CD8-positive, alpha-beta memory T cell (primary cell): ENCODE results near the gene ZNF385B. TPM values are rescaled to one million over a fixed set of nuclear protein-coding genes. Genes with fewer than 3 reads are reported as not detected.
"Not testable (repeated sequence)": the region's sequence is repeated elsewhere in the genome, so short reads cannot be mapped to it uniquely, and the experiment has no call there.

Source experiments
- CTCF ChIA-PET: fragments of 350-600 bp; sonication (Branson Sonifier 250); formaldehyde crosslinking; loops from one replicate; lab custom pipeline; 2021; ENCODE audit warnings: antibody characterized with exemption; lab: Charles Lee
- POLR2A ChIA-PET: fragments of 350-600 bp; sonication (Branson Sonifier 250); formaldehyde crosslinking; loops from one replicate; lab custom pipeline; 2021; ENCODE audit warnings: antibody characterized with exemption; lab: Charles Lee
- DNase-seq, 5 donors: peaks; one replicate each; pipeline versions ENCODE4 v3.0.0 to v3.0.0-alpha.2; 2020 to 2022; ENCODE audit warnings: mixed read lengths in 1 of 5
- H3K27ac ChIP-seq: one replicate; pipeline ENCODE4 v1.7.0; 2013; ENCODE audit warnings: low read depth, mild to moderate bottlenecking, low read length, moderate library complexity
- H3K27me3 ChIP-seq: 2 replicates; pipeline ENCODE4 v1.7.0; 2013; ENCODE audit warnings: low read length, mild to moderate bottlenecking; ENCODE audit not compliant: insufficient read depth, poor library complexity, severe bottlenecking
- H3K36me3 ChIP-seq: 2 replicates; pipeline ENCODE4 v1.7.0; 2013; ENCODE audit warnings: mild to moderate bottlenecking, low read length, moderate library complexity; ENCODE audit not compliant: insufficient read depth
- H3K4me1 ChIP-seq: 2 replicates; pipeline ENCODE4 v1.7.0; 2013; ENCODE audit warnings: mild to moderate bottlenecking, low read length, moderate library complexity; ENCODE audit not compliant: insufficient read depth
- H3K4me3 ChIP-seq: 2 replicates; pipeline ENCODE4 v1.7.0; 2013; ENCODE audit warnings: mild to moderate bottlenecking, low read length
- H3K9me3 ChIP-seq: 2 replicates; pipeline ENCODE4 v1.7.0; 2013; ENCODE audit warnings: mild to moderate bottlenecking, low read length
- H3K27ac Mint-ChIP-seq, 8 donors: one replicate each; pipeline ENCODE4 v1.8.0; 2020 to 2021; ENCODE audit warnings: mixed read lengths in 8 of 8, mild to moderate bottlenecking in 6 of 8, inconsistent platforms in 3 of 8, moderate library complexity in 3 of 8
- H3K27me3 Mint-ChIP-seq, 2 donors: one replicate each; pipeline ENCODE4 v1.8.0; 2020 to 2021; ENCODE audit warnings: mixed read lengths in 2 of 2, mild to moderate bottlenecking in 1 of 2, moderate library complexity in 1 of 2
- H3K36me3 Mint-ChIP-seq, 3 donors: one replicate each; pipeline ENCODE4 v1.8.0; 2020 to 2021; ENCODE audit warnings: mixed read lengths in 3 of 3, inconsistent platforms in 1 of 3, mild to moderate bottlenecking in 1 of 3
- H3K4me1 Mint-ChIP-seq, 3 donors: one replicate each; pipeline ENCODE4 v1.8.0; 2020 to 2021; ENCODE audit warnings: mixed read lengths in 3 of 3, inconsistent platforms in 1 of 3, mild to moderate bottlenecking in 1 of 3
- H3K4me3 Mint-ChIP-seq, 7 donors: one replicate each; pipeline ENCODE4 v1.8.0; 2020 to 2021; ENCODE audit warnings: mixed read lengths in 7 of 7, mild to moderate bottlenecking in 6 of 7, moderate library complexity in 4 of 7, inconsistent platforms in 2 of 7
- H3K9me3 Mint-ChIP-seq, 5 donors: one replicate each; pipeline ENCODE4 v1.8.0; 2020 to 2022; ENCODE audit warnings: mixed read lengths in 5 of 5, mild to moderate bottlenecking in 3 of 5, moderate library complexity in 2 of 5, inconsistent platforms in 1 of 5
- polyA plus RNA-seq: library from polyadenylated mRNA; unstranded; fragments of 300-500 nt; fragmentation: Illumina TruSeq; gene quantifications from one replicate; pipeline ENCODE4 v1.2.3, GENCODE V29; 2021
- total RNA-seq, 2 experiments: library from RNA; stranded (reverse); gene quantifications; one replicate each; pipeline ENCODE4 v1.2.3, GENCODE V29; 2021

Gene ZNF385B
- total and polyA plus RNA-seq, 3 experiments from 2014 or later = not detected

GRCh38 chr2:179642462-179642861 lies 218.9 kb downstream of the ZNF385B start:
- no peak overlapping the region for H3K27ac Mint-ChIP-seq
- no peak overlapping the region for H3K4me3 Mint-ChIP-seq
- H3K9me3 ChIP-seq = no peaks in the 10 kb centered on the region
- no peaks in the 10 kb centered on the region for H3K4me1 ChIP-seq
- no peaks in the 10 kb centered on the region for H3K27me3 ChIP-seq
- H3K27ac ChIP-seq = no peak overlapping the region
- H3K36me3 ChIP-seq = no peaks in the 10 kb centered on the region
- ChIA-PET CTCF (no interaction called here), POLR2A (no interaction called here)
- no peaks in the 10 kb centered on the region for H3K4me1 Mint-ChIP-seq
- peaks cover 0 to 3% (median 0%) of the 10 kb centered on the region in 5 donors for H3K9me3 Mint-ChIP-seq
- no peak overlapping the region for H3K4me3 ChIP-seq
- DNase-seq = no peak
- peaks cover 2 to 6% of the 10 kb centered on the region in 2 donors for H3K27me3 Mint-ChIP-seq
- no peaks in the 10 kb centered on the region for H3K36me3 Mint-ChIP-seq

GRCh38 chr2:179636995-179637394 lies 224.4 kb downstream of the ZNF385B start:
- Histone ChIP-seq H3K27ac (no peak overlapping the region), H3K27me3 (no peaks in the 10 kb centered on the region), H3K4me3 (no peak overlapping the region), H3K36me3 (no peaks in the 10 kb centered on the region), H3K4me1 (no peaks in the 10 kb centered on the region), H3K9me3 (no peaks in the 10 kb centered on the region)
- no peak overlapping the region for H3K4me3 Mint-ChIP-seq
- no peaks in the 10 kb centered on the region for H3K27me3 Mint-ChIP-seq
- no peak for DNase-seq
- no peak overlapping the region for H3K27ac Mint-ChIP-seq
- H3K9me3 Mint-ChIP-seq = peaks cover 0 to 6% (median 2%) of the 10 kb centered on the region in 5 donors
- ChIA-PET CTCF (no interaction called here), POLR2A (no interaction called here)
- H3K4me1 Mint-ChIP-seq = no peaks in the 10 kb centered on the region
- no peaks in the 10 kb centered on the region for H3K36me3 Mint-ChIP-seq

GRCh38 chr2:179636100-179636980 lies 225.1 kb downstream of the ZNF385B start:
- H3K4me3 ChIP-seq = no peak overlapping the region
- no peaks in the 10 kb centered on the region for H3K27me3 Mint-ChIP-seq
- no peaks in the 10 kb centered on the region for H3K4me1 ChIP-seq
- CTCF ChIA-PET = no interaction called here
- no peak overlapping the region for H3K27ac ChIP-seq
- POLR2A ChIA-PET = no interaction called here
- H3K27me3 ChIP-seq = no peaks in the 10 kb centered on the region
- H3K9me3 ChIP-seq = no peaks in the 10 kb centered on the region
- H3K4me1 Mint-ChIP-seq = no peaks in the 10 kb centered on the region
- H3K27ac Mint-ChIP-seq = no peak overlapping the region
- H3K9me3 Mint-ChIP-seq = peaks cover 0 to 9% (median 2%) of the 10 kb centered on the region in 5 donors
- H3K36me3 ChIP-seq = no peaks in the 10 kb centered on the region
- no peak for DNase-seq
- no peak overlapping the region for H3K4me3 Mint-ChIP-seq
- no peaks in the 10 kb centered on the region for H3K36me3 Mint-ChIP-seq

- H3K36me3 ChIP-seq, H3K9me3 ChIP-seq, H3K4me1 ChIP-seq, H3K27me3 ChIP-seq, CTCF ChIA-PET, H3K27ac Mint-ChIP-seq, H3K27ac ChIP-seq, H3K4me1 Mint-ChIP-seq, DNase-seq, POLR2A ChIA-PET, H3K4me3 ChIP-seq, H3K36me3 Mint-ChIP-seq, H3K4me3 Mint-ChIP-seq, H3K27me3 Mint-ChIP-seq: not testable (repeated sequence)
- H3K9me3 Mint-ChIP-seq = peaks cover 0 to 15% (median 5%) of the 10 kb centered on the region in 5 donors
Measured at GRCh38 chr2:179631769-179632385, 229.5 kb downstream of the ZNF385B start.

- H3K4me1 ChIP-seq, H3K4me3 Mint-ChIP-seq, H3K27ac ChIP-seq, H3K27me3 ChIP-seq, H3K9me3 ChIP-seq, CTCF ChIA-PET, H3K36me3 Mint-ChIP-seq, H3K27me3 Mint-ChIP-seq, H3K4me1 Mint-ChIP-seq, H3K27ac Mint-ChIP-seq, H3K4me3 ChIP-seq, H3K36me3 ChIP-seq, DNase-seq, POLR2A ChIA-PET: not testable (repeated sequence)
- H3K9me3 Mint-ChIP-seq = peaks cover 0 to 13% (median 5%) of the 10 kb centered on the region in 5 donors
Measured at GRCh38 chr2:179629776-179630175, 231.6 kb downstream of the ZNF385B start.

- Histone ChIP-seq H3K4me3 (no peak overlapping the region), H3K9me3 (no peaks in the 10 kb centered on the region), H3K27ac (no peak overlapping the region), H3K4me1 (no peaks in the 10 kb centered on the region), H3K27me3 (no peaks in the 10 kb centered on the region), H3K36me3 (no peaks in the 10 kb centered on the region)
- peaks cover 0 to 9% (median 0%) of the 10 kb centered on the region in 5 donors for H3K9me3 Mint-ChIP-seq
- no peaks in the 10 kb centered on the region for H3K4me1 Mint-ChIP-seq
- DNase-seq = no peak
- no peak overlapping the region for H3K4me3 Mint-ChIP-seq
- H3K27me3 Mint-ChIP-seq = peaks cover 0 to 1% of the 10 kb centered on the region in 2 donors
- ChIA-PET POLR2A (no interaction called here), CTCF (no interaction called here)
- H3K36me3 Mint-ChIP-seq = no peaks in the 10 kb centered on the region
- no peak overlapping the region for H3K27ac Mint-ChIP-seq
Measured at GRCh38 chr2:179626261-179626660, 235.2 kb downstream of the ZNF385B start.

GRCh38 chr2:179622635-179623300 lies 238.6 kb downstream of the ZNF385B start:
- no peaks in the 10 kb centered on the region for H3K27me3 ChIP-seq
- no peaks in the 10 kb centered on the region for H3K36me3 ChIP-seq
- no peaks in the 10 kb centered on the region for H3K36me3 Mint-ChIP-seq
- POLR2A ChIA-PET = no interaction called here
- peaks cover 0 to 2% (median 0%) of the 10 kb centered on the region in 5 donors for H3K9me3 Mint-ChIP-seq
- CTCF ChIA-PET = no interaction called here
- H3K27ac ChIP-seq = no peak overlapping the region
- H3K4me1 ChIP-seq = no peaks in the 10 kb centered on the region
- peaks cover 0 to 3% of the 10 kb centered on the region in 2 donors for H3K27me3 Mint-ChIP-seq
- H3K4me3 Mint-ChIP-seq = no peak overlapping the region
- DNase-seq = no peak
- no peaks in the 10 kb centered on the region for H3K4me1 Mint-ChIP-seq
- H3K4me3 ChIP-seq = no peak overlapping the region
- H3K27ac Mint-ChIP-seq = no peak overlapping the region
- H3K9me3 ChIP-seq = no peaks in the 10 kb centered on the region

GRCh38 chr2:179622112-179622511 lies 239.3 kb downstream of the ZNF385B start:
- no peaks in the 10 kb centered on the region for H3K36me3 ChIP-seq
- H3K4me1 ChIP-seq = no peaks in the 10 kb centered on the region
- Mint-ChIP-seq H3K27me3 (peaks cover 0 to 3% of the 10 kb centered on the region in 2 donors), H3K27ac (no peak overlapping the region), H3K36me3 (no peaks in the 10 kb centered on the region), H3K4me3 (no peak overlapping the region), H3K4me1 (no peaks in the 10 kb centered on the region), H3K9me3 (peaks cover 0 to 2% (median 0%) of the 10 kb centered on the region in 5 donors)
- no peak for DNase-seq
- POLR2A ChIA-PET = no interaction called here
- no peak overlapping the region for H3K27ac ChIP-seq
- H3K9me3 ChIP-seq = no peaks in the 10 kb centered on the region
- CTCF ChIA-PET = no interaction called here
- H3K27me3 ChIP-seq = no peaks in the 10 kb centered on the region
- H3K4me3 ChIP-seq = no peak overlapping the region
